Measurements from ENCODE around the gene NPIPA3. TPM values are rescaled to one million over a fixed set of nuclear protein-coding genes. Genes with fewer than 3 reads are reported as not detected.
"Not testable (repeated sequence)": the region's sequence is repeated elsewhere in the genome, so short reads cannot be mapped to it uniquely, and the experiment has no call there.

The NPIPA3 gene
- polyA plus RNA-seq (2012; ENCODE audit: insufficient read depth, insufficient read length, low read depth) = 11.1 TPM

GRCh38 chr16:14703156-14704011, at the start of gene NPIPA3:
TSS of gene NPIPA3 (plus strand) at chr16:14703411. CDS start at chr16:14708944, 5,533 bp downstream.
- not testable (repeated sequence) for H3K27me3 ChIP-seq; H3K4me1 ChIP-seq; H3K9me3 ChIP-seq; H3K36me3 ChIP-seq; H3K4me3 ChIP-seq (ENCODE audit: low read depth, low read length); DNase-seq

GRCh38 chr16:14658063-14658462, 45.1 kb upstream of the NPIPA3 start:
- H3K36me3 ChIP-seq = peaks cover 63% of the 10 kb centered on the region
- no peaks in the 10 kb centered on the region for H3K27me3 ChIP-seq
- H3K4me1 ChIP-seq = peaks cover 4% of the 10 kb centered on the region; the same call in 1 of the 2 replicates
- H3K9me3 ChIP-seq = no peaks in the 10 kb centered on the region
- DNase-seq = peak; percentile 67
- TF ChIP-seq CTCF (IDR thresholded peaks at IDR 0.05; ENCODE audit: low read depth, low read length) = no peak
- H3K4me3 ChIP-seq (ENCODE audit: low read depth, low read length) = no peak overlapping the region

GRCh38 chr16:14667347-14668266, 35.6 kb upstream of the NPIPA3 start:
- no peaks in the 10 kb centered on the region for H3K9me3 ChIP-seq
- no peak for TF ChIP-seq CTCF (IDR thresholded peaks at IDR 0.05; ENCODE audit: low read depth, low read length)
- H3K4me1 ChIP-seq = no peaks in the 10 kb centered on the region
- H3K27me3 ChIP-seq = no peaks in the 10 kb centered on the region
- no peak for DNase-seq
- no peak overlapping the region for H3K4me3 ChIP-seq (ENCODE audit: low read depth, low read length)
- peaks cover 41% of the 10 kb centered on the region for H3K36me3 ChIP-seq

GRCh38 chr16:14668556-14669223, 34.5 kb upstream of the NPIPA3 start:
- Histone ChIP-seq H3K9me3 (no peaks in the 10 kb centered on the region), H3K27me3 (no peaks in the 10 kb centered on the region), H3K36me3 (peaks cover 32% of the 10 kb centered on the region), H3K4me1 (no peaks in the 10 kb centered on the region), H3K4me3 (ENCODE audit: low read depth, low read length) (no peak overlapping the region)
- TF ChIP-seq CTCF (IDR thresholded peaks at IDR 0.05; ENCODE audit: low read depth, low read length) = no peak
- DNase-seq = no peak

GRCh38 chr16:14669776-14670175, 33.4 kb upstream of the NPIPA3 start:
- no peak overlapping the region for H3K4me3 ChIP-seq (ENCODE audit: low read depth, low read length)
- no peaks in the 10 kb centered on the region for H3K27me3 ChIP-seq
- no peaks in the 10 kb centered on the region for H3K4me1 ChIP-seq
- DNase-seq = no peak
- no peak for TF ChIP-seq CTCF (IDR thresholded peaks at IDR 0.05; ENCODE audit: low read depth, low read length)
- peaks cover 27% of the 10 kb centered on the region for H3K36me3 ChIP-seq
- H3K9me3 ChIP-seq = no peaks in the 10 kb centered on the region

GRCh38 chr16:14672403-14672971, 30.7 kb upstream of the NPIPA3 start:
- no peak for DNase-seq
- H3K4me1 ChIP-seq = no peaks in the 10 kb centered on the region
- H3K36me3 ChIP-seq = peaks cover 5% of the 10 kb centered on the region; the same call in 1 of the 2 replicates
- no peaks in the 10 kb centered on the region for H3K9me3 ChIP-seq
- no peak for TF ChIP-seq CTCF (IDR thresholded peaks at IDR 0.05; ENCODE audit: low read depth, low read length)
- H3K4me3 ChIP-seq (ENCODE audit: low read depth, low read length) = no peak overlapping the region
- no peaks in the 10 kb centered on the region; the same call in 1 of the 2 replicates for H3K27me3 ChIP-seq
